GM12892 (cell line): Measurements from ENCODE around the gene LRRC37A.

Experiments used
- POLR2A ChIP-seq: IDR thresholded peaks from 2 replicates; pipeline ENCODE4 v1.6.1; 2011; ENCODE audit warnings: low read depth, low read length, control low read depth
- TAF1 ChIP-seq: IDR thresholded peaks from 2 replicates; pipeline ENCODE4 v1.6.1; 2011; ENCODE audit warnings: low read depth, mild to moderate bottlenecking, control low read depth, low read length, borderline replicate concordance

DNA sequence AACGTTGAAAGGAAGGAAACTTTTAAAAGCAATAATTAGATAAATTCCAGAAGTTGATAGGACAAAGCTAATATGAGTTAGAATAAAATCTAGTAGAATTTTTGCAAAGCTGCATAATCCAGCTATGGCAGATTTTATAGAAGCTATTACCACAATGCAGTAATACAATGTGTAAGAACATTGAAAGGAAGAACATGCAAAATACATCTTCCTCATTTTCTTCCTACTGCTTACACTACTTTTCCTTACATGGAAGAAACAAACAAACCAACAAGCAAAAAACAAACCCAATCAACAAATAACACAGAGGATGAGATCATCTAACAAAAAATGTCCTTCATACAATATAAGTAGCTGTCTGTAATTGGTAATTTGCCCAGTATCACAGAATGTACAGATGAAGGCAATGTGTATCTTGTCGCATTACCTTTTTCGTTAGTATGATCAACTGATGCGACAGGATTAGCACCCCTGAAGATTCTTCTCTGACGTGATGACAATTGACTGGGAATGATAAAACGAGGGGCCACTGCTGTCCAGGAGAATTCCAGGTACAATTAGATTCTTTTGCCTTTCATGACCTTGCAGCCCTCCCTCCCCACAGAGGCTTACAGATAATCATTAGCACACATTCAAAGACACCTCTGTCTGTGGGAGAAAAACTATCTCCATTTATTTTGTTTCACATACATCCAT lies 21.2 kb upstream of the LRRC37A start:
- TF ChIP-seq POLR2A (no peak), TAF1 (no peak)
